Renal cortex interstitium (tissue), 11 donors: Measurements from ENCODE around the gene BATF2. TPM values are rescaled to one million over a fixed set of nuclear protein-coding genes. Genes with fewer than 3 reads are reported as not detected.
"Not testable (repeated sequence)": the region's sequence is repeated elsewhere in the genome, so short reads cannot be mapped to it uniquely, and the experiment has no call there.

Source experiments
- DNase-seq, 11 donors: peaks; one replicate each; pipeline ENCODE4 v3.0.0-alpha.2; 2013; ENCODE audit warnings: low read depth in 9 of 11, low spot score in 4 of 11; ENCODE audit errors: extremely low read depth in 1 of 11
- polyA plus RNA-seq, 3 donors: library from polyadenylated mRNA; unstranded; fragments of 120-200 nt; gene quantifications; one replicate each; pipeline ENCODE4 v1.2.1, GENCODE V29; 2013; ENCODE audit not compliant: insufficient read length in 3 of 3

Gene BATF2
- polyA plus RNA-seq, 3 donors = 2.3 to 3.5 (median 3.0) TPM

GRCh38 chr11:65019824-65020223 is 23.1 kb upstream of the BATF2 start:
- DNase-seq = no peak

- no peak for DNase-seq
Measured at GRCh38 chr11:65017937-65018336, 21.2 kb upstream of the BATF2 start.

GRCh38 chr11:65016705-65017104 is 19.9 kb upstream of the BATF2 start:
- no peak for DNase-seq

GRCh38 chr11:65014726-65015227 is 18.0 kb upstream of the BATF2 start:
- DNase-seq = no peak

- peak; percentile 78 to 94 (median 91) for DNase-seq
Measured at GRCh38 chr11:65013888-65014725, 17.3 kb upstream of the BATF2 start, which contains the start of gene ARL2. Gene ARL2, plus strand, starts transcription at chr11:65014160. Its CDS starts 48 bp downstream, at chr11:65014208.

GRCh38 chr11:65013130-65013887 is 16.5 kb upstream of the BATF2 start:
- peak; percentile 72 to 88 (median 82) for DNase-seq

- DNase-seq = no peak
Measured at GRCh38 chr11:65008873-65009272, 12.1 kb upstream of the BATF2 start.

GRCh38 chr11:65008016-65008415 is 11.2 kb upstream of the BATF2 start:
- DNase-seq = no peak

- not testable (repeated sequence) for DNase-seq
Measured at GRCh38 chr11:65003968-65004367, 7.2 kb upstream of the BATF2 start.

GRCh38 chr11:65003282-65003681 is 6.5 kb upstream of the BATF2 start:
- DNase-seq = no peak

GRCh38 chr11:65002706-65003105 is 5.9 kb upstream of the BATF2 start:
- no peak for DNase-seq

GRCh38 chr11:64999478-64999877 is 2.7 kb upstream of the BATF2 start:
- DNase-seq = no peak

GRCh38 chr11:64998690-64999431 is 2.1 kb upstream of the BATF2 start:
- DNase-seq = no peak

GRCh38 chr11:64998141-64998540 is 1.4 kb upstream of the BATF2 start:
- no peak for DNase-seq

- DNase-seq = no peak
Measured at GRCh38 chr11:64996327-64996709, 453 bp downstream of the BATF2 start.

- DNase-seq = no peak
Measured at GRCh38 chr11:64994318-64994717, 2.5 kb downstream of the BATF2 start.

GRCh38 chr11:64990222-64990923 is 6.4 kb downstream of the BATF2 start:
- peak in 2 of 11 donors; percentile 44 to 57 for DNase-seq

GRCh38 chr11:64989416-64989815 is 7.4 kb downstream of the BATF2 start:
- no peak for DNase-seq
